Cardiac muscle cell (in vitro differentiated cells and primary cell): ENCODE measurements around the gene APOL6. TPM values are rescaled to one million over a fixed set of nuclear protein-coding genes. Genes with fewer than 3 reads are reported as not detected.
"Not testable (repeated sequence)": the region's sequence is repeated elsewhere in the genome, so short reads cannot be mapped to it uniquely, and the experiment has no call there.

Source experiments
- DNase-seq, 2 donors: peaks; one replicate each; pipeline versions ENCODE4 v3.0.0 to v3.0.0-alpha.2; 2010 to 2017; ENCODE audit warnings: low read depth in 1 of 2, low spot score in 1 of 2
- H3K27ac ChIP-seq: fragments of 200-600 bp; sonication (generic); 2 replicates; pipeline ENCODE4 v1.5.1; 2016
- H3K27me3 ChIP-seq: fragments of 200-600 bp; sonication (generic); 2 replicates; pipeline ENCODE4 v1.6.0; 2016; ENCODE audit warnings: control low read depth
- H3K36me3 ChIP-seq: fragments of 200-600 bp; sonication (generic); 2 replicates; pipeline ENCODE4 v1.5.1; 2016; ENCODE audit warnings: control low read depth
- H3K4me1 ChIP-seq: fragments of 200-600 bp; sonication (generic); 2 replicates; pipeline ENCODE4 v1.8.1; 2017; ENCODE audit warnings: low read depth, mild to moderate bottlenecking, mixed run types
- H3K4me3 ChIP-seq: fragments of 200-600 bp; sonication (generic); 2 replicates; pipeline ENCODE4 v1.5.1; 2016; ENCODE audit warnings: mild to moderate bottlenecking
- H3K9me3 ChIP-seq: fragments of 200-600 bp; sonication (generic); 2 replicates; pipeline ENCODE4 v1.5.1; 2017; ENCODE audit warnings: low read depth, mild to moderate bottlenecking, control low read depth
- CTCF ChIP-seq: IDR thresholded peaks from 2 replicates; pipeline ENCODE4 v1.5.1; 2012; ENCODE audit warnings: low read depth, mild to moderate bottlenecking, low read length
- polyA plus RNA-seq: library from polyadenylated mRNA; unstranded; fragments of >200 nt; fragmentation: Nextera tagmentation; extraction: Ambion mirVana; gene quantifications from 2 replicates; pipeline ENCODE4 v1.2.1, GENCODE V29; 2016
- total RNA-seq: library from RNA; depleted of rRNA; stranded (reverse); fragments of >200 nt; gene quantifications from 2 replicates; pipeline ENCODE4 v1.2.3, GENCODE V29; 2016

Gene APOL6
- total and polyA plus RNA-seq, 2 experiments from 2014 or later: 0.07 TPM; not detected in 1

GRCh38 chr22:35678836-35679235, 30.6 kb downstream of the APOL6 start:
- Histone ChIP-seq H3K4me3 (no peak overlapping the region), H3K27ac (no peak overlapping the region), H3K36me3 (no peaks in the 10 kb centered on the region), H3K9me3 (no peaks in the 10 kb centered on the region), H3K4me1 (no peaks in the 10 kb centered on the region), H3K27me3 (no peaks in the 10 kb centered on the region)
- TF ChIP-seq CTCF: no peak
- no peak for DNase-seq

GRCh38 chr22:35679492-35679891, 31.2 kb downstream of the APOL6 start:
- not testable (repeated sequence) for H3K36me3 ChIP-seq, H3K9me3 ChIP-seq, DNase-seq

GRCh38 chr22:35681454-35682052, 33.3 kb downstream of the APOL6 start:
- no peak for DNase-seq
- Histone ChIP-seq H3K27ac (no peak overlapping the region), H3K27me3 (no peaks in the 10 kb centered on the region), H3K4me3 (no peak overlapping the region), H3K4me1 (no peaks in the 10 kb centered on the region), H3K36me3 (no peaks in the 10 kb centered on the region), H3K9me3 (no peaks in the 10 kb centered on the region)
- TF ChIP-seq CTCF: no peak

More at GRCh38 chr22:35679492-35679891, 31.2 kb downstream of the APOL6 start:
- not testable (repeated sequence) for H3K27me3 ChIP-seq, H3K4me1 ChIP-seq, H3K27ac ChIP-seq, H3K4me3 ChIP-seq

GRCh38 chr22:35683560-35683959, 35.3 kb downstream of the APOL6 start:
- Histone ChIP-seq H3K4me1 (no peaks in the 10 kb centered on the region), H3K36me3 (no peaks in the 10 kb centered on the region), H3K4me3 (no peak overlapping the region), H3K27ac (no peak overlapping the region), H3K9me3 (no peaks in the 10 kb centered on the region), H3K27me3 (no peaks in the 10 kb centered on the region)
- no peak for TF ChIP-seq CTCF
- DNase-seq: no peak

- DNase-seq: peak; percentile 34 to 79
- TF ChIP-seq CTCF: peak; percentile 67
Observed at GRCh38 chr22:35684270-35684700, 36.0 kb downstream of the APOL6 start.

GRCh38 chr22:35684732-35685131, 36.5 kb downstream of the APOL6 start:
- H3K9me3 ChIP-seq: no peaks in the 10 kb centered on the region
- no peaks in the 10 kb centered on the region for H3K36me3 ChIP-seq
- no peaks in the 10 kb centered on the region for H3K27me3 ChIP-seq
- no peak overlapping the region for H3K4me3 ChIP-seq
- no peak for DNase-seq
- H3K27ac ChIP-seq: no peak overlapping the region
- TF ChIP-seq CTCF: no peak
- H3K4me1 ChIP-seq: no peaks in the 10 kb centered on the region

More at GRCh38 chr22:35684270-35684700, 36.0 kb downstream of the APOL6 start:
- no peaks in the 10 kb centered on the region for H3K27me3 ChIP-seq
- H3K36me3 ChIP-seq: no peaks in the 10 kb centered on the region
- H3K9me3 ChIP-seq: no peaks in the 10 kb centered on the region
- H3K4me3 ChIP-seq: no peak overlapping the region
- no peaks in the 10 kb centered on the region for H3K4me1 ChIP-seq
- H3K27ac ChIP-seq: no peak overlapping the region
